HCT116 (cell line): ENCODE data around the gene MCFD2. TPM values are rescaled to one million over a fixed set of nuclear protein-coding genes. Genes with fewer than 3 reads are reported as not detected.

Experiments used
- ATAC-seq: fragments of 200-7000 bp; cut with Tn5 transposase; 2 replicates; pipeline ENCODE4 v1.9.1; 2020; ENCODE audit warnings: mild to moderate bottlenecking, moderate library complexity
- BruUV-seq: library from RNA; stranded (reverse); fragments of 400-500 nt; replicated peaks from 2 replicates; lab custom pipeline; 2021; lab: Mats Ljungman, UMichigan
- CTCF ChIA-PET: fragments of 300-600 bp; sonication (Branson Sonifier 250); formaldehyde crosslinking; loops from one replicate; lab custom pipeline; 2021; ENCODE audit warnings: antibody characterized with exemption; lab: Charles Lee
- POLR2A ChIA-PET: fragments of 300-600, 350-600 bp; sonication (Branson Sonifier 250); formaldehyde crosslinking; loops from one replicate; lab custom pipeline; 2021; ENCODE audit warnings: antibody characterized with exemption; lab: Charles Lee
- RAD21 ChIA-PET, 2 experiments: fragments of 300-600 bp; sonication (Branson Sonifier 250); formaldehyde crosslinking; loops; one replicate each; lab custom pipeline; 2023; ENCODE audit warnings: low total read pairs in 2 of 2; ENCODE audit not compliant: uncharacterized antibody in 2 of 2, unreplicated experiment in 2 of 2, low non-redundant PET in 1 of 2; lab: Charles Lee
- DNase-seq: peaks from one replicate; pipeline ENCODE4 v3.0.0-alpha.2; 2010; ENCODE audit warnings: low read depth, low spot score
- H2AFZ ChIP-seq: fragments of 200-600 bp; shearing (Covaris generic), sonication (generic); 2 replicates; pipeline ENCODE4 v1.6.1; 2017; ENCODE audit warnings: low read depth, mixed run types, mixed read lengths, antibody characterized with exemption, low read length; ENCODE audit not compliant: poor library complexity, severe bottlenecking
- H3K27ac ChIP-seq: 2 replicates; pipeline ENCODE4 v1.5.1; 2012; ENCODE audit warnings: low read depth, low read length
- H3K27me3 ChIP-seq: fragments of 200-600 bp; sonication (generic); 2 replicates; pipeline ENCODE4 v1.6.1; 2016; ENCODE audit warnings: mixed run types, low read length, mixed read lengths; ENCODE audit not compliant: insufficient read depth
- H3K36me3 ChIP-seq, 2 experiments: fragments of 200-500 bp in 1 of 2; fragments of 200-600 bp in 1 of 2; sonication (Bioruptor generic) in 1 of 2; sonication (generic) in 1 of 2; 2 replicates each; pipeline versions ENCODE4 v1.5.1 to v1.6.1; 2014 to 2016; ENCODE audit warnings: low read length in 2 of 2, inconsistent platforms in 1 of 2, mixed read lengths in 1 of 2, mixed run types in 1 of 2; ENCODE audit not compliant: insufficient read depth in 2 of 2, control insufficient read depth in 1 of 2
- H3K4me1 ChIP-seq, 2 experiments: fragments of 200-600 bp in 1 of 2; sonication (generic) in 1 of 2; 2 replicates each; pipeline versions ENCODE4 v1.5.1 to v1.6.1; 2012 to 2017; ENCODE audit warnings: low read length in 2 of 2, inconsistent platforms in 1 of 2, mild to moderate bottlenecking in 1 of 2, mixed read lengths in 1 of 2, mixed run types in 1 of 2, moderate library complexity in 1 of 2; ENCODE audit not compliant: insufficient read depth in 2 of 2, control insufficient read depth in 1 of 2
- H3K4me2 ChIP-seq: fragments of 200-600 bp; sonication (generic); 2 replicates; pipeline ENCODE4 v1.6.1; 2017; ENCODE audit warnings: mixed run types, low read length, mixed read lengths
- H3K4me3 ChIP-seq, 2 experiments: fragments of 200-600 bp in 1 of 2; sonication (generic) in 1 of 2; replicated peaks in 1 of 2; 2 replicates each; pipeline ENCODE4 v1.5.1; 2011 to 2016; ENCODE audit warnings: low read length in 2 of 2, control low read depth in 1 of 2, low read depth in 1 of 2, mild to moderate bottlenecking in 1 of 2, mixed read lengths in 1 of 2, mixed run types in 1 of 2
- H3K79me2 ChIP-seq: fragments of 200-600 bp; sonication (generic); 2 replicates; pipeline ENCODE4 v1.6.1; 2017; ENCODE audit warnings: mild to moderate bottlenecking, mixed run types, low read length, moderate library complexity, mixed read lengths; ENCODE audit not compliant: insufficient read depth
- H3K9ac ChIP-seq: fragments of 200-600 bp; sonication (generic); 2 replicates; pipeline ENCODE4 v1.6.1; 2016; ENCODE audit warnings: low read length, mixed read lengths
- H3K9me2 ChIP-seq: fragments of 200-600 bp; sonication (generic), shearing (Covaris generic); 2 replicates; pipeline ENCODE4 v1.6.1; 2017; ENCODE audit warnings: mixed run types, mild to moderate bottlenecking, moderate library complexity; ENCODE audit not compliant: insufficient read depth
- H3K9me3 ChIP-seq, 2 experiments: fragments of 200-500 bp in 1 of 2; fragments of 200-600 bp in 1 of 2; sonication (Bioruptor generic) in 1 of 2; sonication (generic) in 1 of 2; 2 replicates each; pipeline ENCODE4 v1.6.1; 2014 to 2017; ENCODE audit warnings: low read length in 2 of 2, mixed read lengths in 2 of 2, inconsistent platforms in 1 of 2, low read depth in 1 of 2, mild to moderate bottlenecking in 1 of 2, mixed run types in 1 of 2, moderate library complexity in 1 of 2; ENCODE audit not compliant: control insufficient read depth in 1 of 2, insufficient read depth in 1 of 2
- H4K20me1 ChIP-seq: fragments of 200-600 bp; sonication (generic), shearing (Covaris generic); 2 replicates; pipeline ENCODE4 v1.6.1; 2017; ENCODE audit warnings: mixed run types, mild to moderate bottlenecking, moderate library complexity; ENCODE audit not compliant: insufficient read depth
- ATF3 ChIP-seq: IDR thresholded peaks from 2 replicates; pipeline ENCODE4 v1.6.1; 2012
- CBX3 ChIP-seq: IDR thresholded peaks from 2 replicates; pipeline ENCODE4 v1.6.1; 2012; ENCODE audit warnings: low read depth
- CEBPB ChIP-seq: IDR thresholded peaks from 2 replicates; pipeline ENCODE4 v1.6.1; 2012; ENCODE audit warnings: low read depth
- CTCF ChIP-seq, 3 experiments: fragments of 200-600 bp in 1 of 3; sonication (generic) in 1 of 3; IDR thresholded peaks in 2 of 3; conservative IDR thresholded peaks in 1 of 3; 2 replicates each; pipeline ENCODE4 v1.5.1; 2012 to 2017; ENCODE audit warnings: low read depth in 2 of 3, low read length in 2 of 3, antibody characterized with exemption in 1 of 3, borderline replicate concordance in 1 of 3, control low read depth in 1 of 3, mild to moderate bottlenecking in 1 of 3, mixed read lengths in 1 of 3, mixed run types in 1 of 3, moderate library complexity in 1 of 3; ENCODE audit not compliant: insufficient read depth in 1 of 3
- ELF1 ChIP-seq: IDR thresholded peaks from 2 replicates; pipeline ENCODE4 v1.6.1; 2012; ENCODE audit warnings: low read depth, borderline replicate concordance
- EZH2 ChIP-seq: fragments of 200-600 bp; sonication (generic); IDR thresholded peaks from 2 replicates; pipeline ENCODE4 v1.6.1; 2017; ENCODE audit warnings: antibody characterized with exemption, mixed run types
- FOSL1 ChIP-seq: IDR thresholded peaks from 2 replicates; pipeline ENCODE4 v1.6.1; 2012; ENCODE audit warnings: low read depth
- MAX ChIP-seq: IDR thresholded peaks from 2 replicates; pipeline ENCODE4 v1.6.1; 2012
- POLR2A ChIP-seq: IDR thresholded peaks from 2 replicates; pipeline ENCODE4 v1.7.0; 2011; ENCODE audit warnings: borderline replicate concordance; ENCODE audit not compliant: insufficient read depth, insufficient read length; ENCODE audit errors: extremely low read depth
- POLR2AphosphoS5 ChIP-seq: IDR thresholded peaks from 2 replicates; pipeline ENCODE4 v1.6.1; 2011; ENCODE audit warnings: mild to moderate bottlenecking, low read depth, low read length, moderate library complexity
- REST ChIP-seq: IDR thresholded peaks from 2 replicates; pipeline ENCODE4 v1.6.1; 2012; ENCODE audit warnings: low read depth
- TCF7L2 ChIP-seq: IDR thresholded peaks from 2 replicates; pipeline ENCODE4 v1.7.0; 2011; ENCODE audit warnings: borderline replicate concordance, inconsistent platforms; ENCODE audit not compliant: insufficient read depth, insufficient read length; ENCODE audit errors: extremely low read depth
- YY1 ChIP-seq: IDR thresholded peaks from 2 replicates; pipeline ENCODE4 v1.6.1; 2011; ENCODE audit warnings: low read length, low read depth, moderate library complexity, mild to moderate bottlenecking; ENCODE audit not compliant: insufficient replicate concordance; ENCODE audit errors: extremely low read depth
- ZFX ChIP-seq: fragments of 450-650 bp; IDR thresholded peaks from 2 replicates; pipeline ENCODE4 v1.6.1; 2017
- intact Hi-C: fragments of 100-400 bp; cut with micrococcal nuclease; formaldehyde crosslinking; loops from 2 replicates; pipeline ENCODE4 v1.10.0; 2022
- total RNA-seq: library from RNA; stranded (reverse); gene quantifications from one replicate; pipeline ENCODE4 v1.2.1, GENCODE V29; 2021; ENCODE audit not compliant: unreplicated experiment

The MCFD2 gene
- total RNA-seq, 1 experiment from 2014 or later: 73.9 TPM

GRCh38 chr2:46952171-46952570, 36.6 kb upstream of the MCFD2 start:
- ChIA-PET CTCF (no interaction called here), RAD21 (no interaction called here), POLR2A (no interaction called here)
- no peak for ATAC-seq
- intact Hi-C loops: no loop called here
- no peak overlapping the region for H3K4me2 ChIP-seq
- H3K9ac ChIP-seq: no peak overlapping the region
- peaks cover 24 to 25% of the 10 kb centered on the region in 2 experiments for H3K4me1 ChIP-seq
- TF ChIP-seq FOSL1 (no peak), YY1 (no peak), POLR2AphosphoS5 (no peak), CBX3 (no peak), CEBPB (no peak), CTCF (IDR thresholded peaks at IDR 0.05 in 2 of 3, conservative IDR thresholded peaks at IDR 0.05 in 1 of 3; ENCODE audit: borderline replicate concordance in 1 of 3, insufficient read depth in 1 of 3, low read depth in 2 of 3, low read length in 2 of 3) (no peak), ELF1 (no peak), EZH2 (no peak), POLR2A (no peak), MAX (no peak), ATF3 (no peak), ZFX (no peak), REST (no peak), TCF7L2 (no peak)
- TF ChIP-seq, all 23 proteins: peak for 0
- Histone ChIP-seq H3K27ac (no peak overlapping the region), H4K20me1 (no peaks in the 10 kb centered on the region), H3K36me3 (peaks cover 2 to 7% of the 10 kb centered on the region in 2 experiments; a peak in 3 of 4 replicates), H3K79me2 (peaks cover 15% of the 10 kb centered on the region; the same call in 1 of the 2 replicates), H3K9me2 (no peaks in the 10 kb centered on the region), H3K4me3 (no peak overlapping the region), H3K9me3 (no peaks in the 10 kb centered on the region), H3K27me3 (no peaks in the 10 kb centered on the region), H2AFZ (no peak overlapping the region)
- BruUV-seq: no TSS peak
- DNase-seq: no peak
